ENCODE data around the gene DDA1. TPM values are rescaled to one million over a fixed set of nuclear protein-coding genes. Genes with fewer than 3 reads are reported as not detected.

DDA1 gene
- total RNA-seq, 4 donors from 2014 or later = 15.2 to 37.2 (median 23.9) TPM

DNA sequence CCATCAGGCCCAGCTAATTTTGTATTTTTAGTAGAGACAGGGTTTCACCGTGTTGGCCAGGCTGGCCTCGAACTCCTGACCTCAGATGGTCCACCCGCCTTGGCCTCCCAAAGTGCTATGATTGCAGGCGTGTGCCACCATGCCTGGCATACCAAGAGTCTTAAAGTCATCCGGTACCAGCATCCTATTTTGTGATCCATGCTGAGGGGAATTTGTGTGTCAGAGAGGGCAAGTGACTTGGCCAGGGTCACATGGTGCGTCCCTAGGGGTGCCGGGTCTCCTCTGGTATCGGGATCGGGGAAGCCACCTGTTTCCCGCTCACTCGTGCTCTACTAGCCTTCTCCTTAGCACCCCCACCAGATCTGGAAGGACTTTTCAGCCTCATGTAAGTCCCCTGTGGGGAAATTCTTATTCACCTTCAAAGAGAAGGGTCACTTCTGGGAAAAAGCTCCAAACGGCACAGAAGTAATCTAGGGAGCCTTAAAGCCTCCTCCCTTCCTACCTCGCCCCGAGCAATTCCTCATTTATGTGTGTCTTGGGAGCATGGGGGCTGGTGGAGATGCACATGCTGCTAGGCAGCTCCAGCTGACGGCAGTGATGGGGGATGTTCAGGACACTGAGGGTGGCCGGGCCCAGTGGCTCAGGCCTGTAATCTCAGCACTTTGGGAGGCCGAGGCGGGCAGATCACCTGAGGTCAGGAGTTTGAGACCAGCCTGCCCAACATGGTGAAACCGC lies 33.8 kb upstream of the DDA1 start:
- peaks cover 0 to 82% (median 0%) of the 10 kb centered on the region in 3 donors for H3K36me3 ChIP-seq
- TF ChIP-seq POLR2A (IDR thresholded peaks at IDR 0.05) = no peak
- TF ChIP-seq, protein P1, sequence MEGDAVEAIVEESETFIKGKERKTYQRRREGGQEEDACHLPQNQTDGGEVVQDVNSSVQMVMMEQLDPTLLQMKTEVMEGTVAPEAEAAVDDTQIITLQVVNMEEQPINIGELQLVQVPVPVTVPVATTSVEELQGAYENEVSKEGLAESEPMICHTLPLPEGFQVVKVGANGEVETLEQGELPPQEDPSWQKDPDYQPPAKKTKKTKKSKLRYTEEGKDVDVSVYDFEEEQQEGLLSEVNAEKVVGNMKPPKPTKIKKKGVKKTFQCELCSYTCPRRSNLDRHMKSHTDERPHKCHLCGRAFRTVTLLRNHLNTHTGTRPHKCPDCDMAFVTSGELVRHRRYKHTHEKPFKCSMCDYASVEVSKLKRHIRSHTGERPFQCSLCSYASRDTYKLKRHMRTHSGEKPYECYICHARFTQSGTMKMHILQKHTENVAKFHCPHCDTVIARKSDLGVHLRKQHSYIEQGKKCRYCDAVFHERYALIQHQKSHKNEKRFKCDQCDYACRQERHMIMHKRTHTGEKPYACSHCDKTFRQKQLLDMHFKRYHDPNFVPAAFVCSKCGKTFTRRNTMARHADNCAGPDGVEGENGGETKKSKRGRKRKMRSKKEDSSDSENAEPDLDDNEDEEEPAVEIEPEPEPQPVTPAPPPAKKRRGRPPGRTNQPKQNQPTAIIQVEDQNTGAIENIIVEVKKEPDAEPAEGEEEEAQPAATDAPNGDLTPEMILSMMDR (IDR thresholded peaks at IDR 0.05) = no peak
- H3K4me1 ChIP-seq = no peaks in the 10 kb centered on the region
- no peak overlapping the region for H3K27ac ChIP-seq
- no peak for DNase-seq
- H3K9me3 ChIP-seq = no peaks in the 10 kb centered on the region
- no peak overlapping the region for H3K4me3 ChIP-seq
- no peaks in the 10 kb centered on the region for H3K27me3 ChIP-seq

DNA sequence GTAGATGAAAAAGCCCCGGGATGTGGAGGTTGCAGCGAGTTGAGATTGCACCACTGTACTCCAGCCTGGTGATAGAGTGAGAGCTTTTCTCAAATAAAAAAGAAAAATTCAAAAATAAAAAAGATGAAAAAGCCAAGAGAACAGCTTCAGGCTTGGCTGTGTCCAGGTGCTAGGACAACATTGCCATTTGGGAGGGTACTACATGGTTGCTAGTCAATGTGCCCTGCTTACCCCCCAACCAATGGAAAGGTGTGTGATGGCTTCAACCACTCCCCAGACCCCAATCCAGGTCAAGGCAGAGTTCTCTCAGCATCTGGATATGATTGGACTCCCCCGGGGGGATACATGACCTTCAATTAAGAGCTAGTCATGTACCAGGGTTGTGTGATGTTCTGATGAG lies 29.9 kb upstream of the DDA1 start:
- peaks cover 0 to 9% of the 10 kb centered on the region in 2 donors for H3K27me3 ChIP-seq
- peaks cover 0 to 46% (median 0%) of the 10 kb centered on the region in 3 donors for H3K36me3 ChIP-seq
- no peak overlapping the region for H3K27ac ChIP-seq
- no peaks in the 10 kb centered on the region for H3K9me3 ChIP-seq
- no peak overlapping the region for H3K4me3 ChIP-seq
- peaks cover 7 to 19% (median 13%) of the 10 kb centered on the region in 4 donors for H3K4me1 ChIP-seq
- TF ChIP-seq, protein P1 (IDR thresholded peaks at IDR 0.05) = no peak
- TF ChIP-seq POLR2A (IDR thresholded peaks at IDR 0.05) = no peak
- no peak for DNase-seq

DNA sequence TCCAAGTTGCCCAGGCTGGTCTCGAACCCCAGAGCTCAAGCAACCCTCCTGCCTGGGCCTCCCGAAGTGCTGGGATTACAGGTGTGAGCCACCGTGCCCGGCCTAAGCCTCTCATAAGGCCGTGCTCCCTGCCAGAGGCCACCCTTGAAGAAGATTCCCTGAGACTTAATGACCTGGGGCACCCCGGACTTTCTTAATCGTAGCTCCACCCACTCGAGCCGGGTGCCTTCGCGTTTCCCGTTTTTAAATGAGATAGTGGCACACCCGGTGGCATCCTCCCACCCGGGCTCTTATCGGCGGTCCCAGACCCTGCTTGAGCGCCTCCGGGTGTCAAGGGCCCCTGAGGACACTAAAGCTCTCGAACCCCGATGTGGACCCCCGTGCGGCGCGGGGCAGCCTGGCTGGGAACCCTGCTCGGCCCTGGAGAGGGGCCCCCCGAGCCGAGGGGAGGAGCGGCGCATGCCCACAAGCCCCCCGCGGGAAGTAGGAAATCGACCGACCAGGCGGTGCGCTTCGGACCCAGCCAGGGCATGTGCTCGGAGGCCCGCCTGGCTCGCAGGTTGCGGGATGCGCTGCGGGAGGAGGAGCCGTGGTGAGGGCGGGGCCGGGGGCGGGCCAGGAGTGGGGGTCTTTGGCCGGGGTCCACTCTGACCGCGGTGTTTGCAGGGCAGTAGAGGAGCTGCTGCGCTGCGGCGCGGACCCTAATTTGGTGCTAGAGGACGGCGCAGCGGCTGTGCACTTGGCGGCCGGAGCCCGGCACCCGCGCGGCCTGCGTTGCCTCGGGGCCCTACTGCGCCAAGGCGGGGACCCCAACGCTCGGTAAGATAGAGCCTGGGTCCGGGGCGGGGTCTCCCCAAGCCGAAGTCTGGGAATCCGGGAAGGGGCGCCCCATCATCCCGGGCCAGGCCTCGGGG lies 27.7 kb upstream of the DDA1 start, which contains the start of gene ANKLE1:
TSS of gene ANKLE1 (plus strand) at position 511 of the 914 bp plus-strand sequence. CDS start at position 531, 20 bp downstream.
- peak within 1 kb of the TSS; percentile 43 to 56 (median 52) for H3K4me3 ChIP-seq
- H3K4me1 ChIP-seq = peaks cover 7 to 19% (median 13%) of the 10 kb centered on the region in 4 donors
- peak in 2 of 3 donors; percentile 54 to 62 for DNase-seq
- H3K27ac ChIP-seq = peak within 1 kb of the TSS in 1 of 4 donors; percentile 47
- H3K9me3 ChIP-seq = no peaks in the 10 kb centered on the region
- TF ChIP-seq, protein P1 (IDR thresholded peaks at IDR 0.05) = no peak
- TF ChIP-seq POLR2A (IDR thresholded peaks at IDR 0.05) = no peak
- H3K27me3 ChIP-seq = peaks cover 0 to 9% of the 10 kb centered on the region in 2 donors
- H3K36me3 ChIP-seq = peaks cover 0 to 24% (median 0%) of the 10 kb centered on the region in 3 donors

DNA sequence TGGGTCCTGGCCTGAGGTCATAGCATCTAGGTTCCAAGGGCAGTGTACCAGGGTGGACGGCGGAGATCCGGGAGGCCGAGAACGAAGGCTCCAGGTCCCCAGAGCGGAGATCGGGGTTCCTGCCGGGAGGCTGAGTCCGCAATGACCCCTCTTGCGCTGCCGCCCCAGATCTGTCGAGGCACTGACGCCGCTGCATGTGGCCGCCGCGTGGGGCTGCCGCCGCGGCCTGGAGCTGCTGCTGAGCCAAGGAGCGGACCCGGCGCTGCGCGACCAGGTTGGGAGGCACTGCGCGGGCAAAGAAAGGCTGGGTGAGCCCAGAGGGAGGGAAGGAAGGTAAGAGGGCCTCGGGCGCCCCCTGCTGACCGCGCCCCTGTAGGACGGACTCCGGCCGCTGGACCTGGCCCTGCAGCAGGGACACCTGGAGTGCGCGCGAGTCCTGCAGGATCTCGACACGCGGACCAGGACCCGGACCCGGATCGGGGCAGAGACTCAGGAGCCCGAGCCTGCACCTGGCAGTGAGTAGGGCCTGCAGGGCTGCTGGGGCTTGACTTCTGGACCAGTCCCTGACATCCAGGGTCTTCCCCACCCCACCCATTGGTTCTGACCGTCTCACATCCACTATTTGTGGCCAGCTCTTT lies 26.8 kb upstream of the DDA1 start:
- Histone ChIP-seq H3K4me1 (peaks cover 7 to 19% (median 13%) of the 10 kb centered on the region in 4 donors), H3K27ac (peak overlapping the region in 1 of 4 donors; percentile 47), H3K9me3 (no peaks in the 10 kb centered on the region), H3K4me3 (peak overlapping the region; percentile 43 to 56 (median 52)), H3K27me3 (peaks cover 0 to 9% of the 10 kb centered on the region in 2 donors), H3K36me3 (peaks cover 0 to 15% (median 0%) of the 10 kb centered on the region in 3 donors)
- DNase-seq = peak; percentile 82 to 94 (median 89)
- TF ChIP-seq, protein P1 (IDR thresholded peaks at IDR 0.05) = peak; percentile 89 to 97 (median 96)
- TF ChIP-seq POLR2A (IDR thresholded peaks at IDR 0.05) = no peak

DNA sequence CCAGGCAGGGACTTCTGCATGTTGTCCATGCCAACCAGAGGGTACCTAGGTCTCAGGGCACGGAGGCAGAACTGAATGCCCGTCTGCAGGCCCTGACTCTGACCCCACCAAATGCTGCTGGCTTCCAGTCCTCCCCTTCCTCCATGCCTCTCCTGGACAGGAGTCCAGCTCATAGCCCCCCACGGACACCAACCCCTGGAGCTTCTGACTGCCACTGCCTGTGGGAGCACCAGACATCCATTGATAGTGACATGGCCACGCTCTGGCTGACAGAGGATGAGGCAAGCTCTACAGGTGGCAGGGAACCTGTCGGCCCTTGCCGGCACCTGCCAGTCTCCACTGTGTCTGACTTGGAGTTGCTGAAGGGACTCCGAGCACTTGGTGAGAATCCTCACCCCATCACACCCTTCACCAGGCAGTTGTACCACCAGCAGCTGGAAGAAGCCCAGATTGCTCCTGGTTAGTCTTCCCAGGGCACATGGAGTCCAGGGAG lies 25.8 kb upstream of the DDA1 start:
- Histone ChIP-seq H3K9me3 (no peaks in the 10 kb centered on the region), H3K4me1 (peaks cover 7 to 19% (median 13%) of the 10 kb centered on the region in 4 donors), H3K27ac (no peak overlapping the region), H3K27me3 (peaks cover 0 to 9% of the 10 kb centered on the region in 2 donors), H3K36me3 (peaks cover 0 to 7% (median 0%) of the 10 kb centered on the region in 3 donors), H3K4me3 (no peak overlapping the region)
- no peak for TF ChIP-seq POLR2A (IDR thresholded peaks at IDR 0.05)
- TF ChIP-seq, protein P1 (IDR thresholded peaks at IDR 0.05) = no peak
- no peak for DNase-seq
